Body of pancreas (tissue), 4 donors: ENCODE data around the gene GSTK1.

Experiments
- POLR2A ChIP-seq, 3 donors: fragments of 450-650 bp; IDR thresholded peaks; one replicate each; pipeline ENCODE4 v1.6.1; 2016; ENCODE audit warnings: antibody characterized with exemption in 3 of 3, mild to moderate bottlenecking in 2 of 3
- TF ChIP-seq, protein P1 (sequence below), 7 experiments: fragments of 450-650 bp in 4 of 7; fragments of 200-600 bp in 3 of 7; sonication (generic) in 3 of 7; IDR thresholded peaks; one replicate each; pipeline ENCODE4 v1.5.1; 2016 to 2019; ENCODE audit warnings: antibody characterized with exemption in 7 of 7

DNA sequence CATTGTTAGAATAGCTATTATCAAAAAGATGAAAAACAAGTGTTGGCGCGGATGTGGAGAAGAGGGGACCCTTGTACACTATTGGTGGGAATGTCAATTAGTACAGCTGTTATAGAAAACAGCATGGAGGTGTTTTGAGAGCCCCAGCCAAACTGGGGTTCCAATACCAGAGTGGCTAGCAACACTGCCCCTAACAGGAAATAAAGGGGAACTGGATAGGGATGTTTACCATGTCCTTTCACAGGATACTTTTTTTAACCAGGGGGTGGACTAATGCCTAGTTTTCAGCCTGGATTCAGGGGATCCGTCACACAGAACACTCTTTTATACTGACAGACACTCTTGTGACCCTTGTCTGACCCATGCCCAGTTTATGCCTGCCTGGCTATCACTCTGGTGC is 6.9 kb upstream of the GSTK1 start:
- no peak for TF ChIP-seq POLR2A (IDR thresholded peaks at IDR 0.05)
- TF ChIP-seq, protein P1, sequence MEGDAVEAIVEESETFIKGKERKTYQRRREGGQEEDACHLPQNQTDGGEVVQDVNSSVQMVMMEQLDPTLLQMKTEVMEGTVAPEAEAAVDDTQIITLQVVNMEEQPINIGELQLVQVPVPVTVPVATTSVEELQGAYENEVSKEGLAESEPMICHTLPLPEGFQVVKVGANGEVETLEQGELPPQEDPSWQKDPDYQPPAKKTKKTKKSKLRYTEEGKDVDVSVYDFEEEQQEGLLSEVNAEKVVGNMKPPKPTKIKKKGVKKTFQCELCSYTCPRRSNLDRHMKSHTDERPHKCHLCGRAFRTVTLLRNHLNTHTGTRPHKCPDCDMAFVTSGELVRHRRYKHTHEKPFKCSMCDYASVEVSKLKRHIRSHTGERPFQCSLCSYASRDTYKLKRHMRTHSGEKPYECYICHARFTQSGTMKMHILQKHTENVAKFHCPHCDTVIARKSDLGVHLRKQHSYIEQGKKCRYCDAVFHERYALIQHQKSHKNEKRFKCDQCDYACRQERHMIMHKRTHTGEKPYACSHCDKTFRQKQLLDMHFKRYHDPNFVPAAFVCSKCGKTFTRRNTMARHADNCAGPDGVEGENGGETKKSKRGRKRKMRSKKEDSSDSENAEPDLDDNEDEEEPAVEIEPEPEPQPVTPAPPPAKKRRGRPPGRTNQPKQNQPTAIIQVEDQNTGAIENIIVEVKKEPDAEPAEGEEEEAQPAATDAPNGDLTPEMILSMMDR (IDR thresholded peaks at IDR 0.05) = no peak
